GM12878 (cell line): ENCODE measurements around the gene KEL. TPM values are rescaled to one million over a fixed set of nuclear protein-coding genes. Genes with fewer than 3 reads are reported as not detected.

ENCODE experiments used
- ATAC-seq: fragments of 200-7000 bp; cut with Tn5 transposase; 3 replicates; pipeline ENCODE4 v1.9.1; 2020; ENCODE audit warnings: mild to moderate bottlenecking, moderate library complexity
- BruUV-seq: library from RNA; stranded (reverse); fragments of 400-500 nt; replicated peaks from 2 replicates; lab custom pipeline; 2021; lab: Mats Ljungman, UMichigan
- CTCF ChIA-PET: fragments of 300-600 bp; sonication (Branson Sonifier 250); formaldehyde crosslinking; extraction: SDS; loops from one replicate; lab custom pipeline; 2021; ENCODE audit warnings: inconsistent platforms; lab: Yijun Ruan, JAX
- POLR2A ChIA-PET: fragments of 350-600 bp; formaldehyde crosslinking; extraction: SDS; loops from one replicate; lab custom pipeline; 2021; ENCODE audit warnings: inconsistent platforms; lab: Charles Lee
- RAD21 ChIA-PET: fragments of 300-600 bp; sonication (Branson Sonifier 250); formaldehyde crosslinking; loops from one replicate; lab custom pipeline; 2023; ENCODE audit warnings: antibody characterized with exemption; ENCODE audit not compliant: unreplicated experiment; lab: Charles Lee
- SMC1A ChIA-PET: fragments of 300-600 bp; sonication (Branson Sonifier 250); formaldehyde crosslinking; loops from one replicate; lab custom pipeline; 2023; ENCODE audit not compliant: unreplicated experiment, uncharacterized antibody; lab: Charles Lee
- DNase-seq: peaks from one replicate; pipeline ENCODE4 v3.0.0-alpha.2; 2011; ENCODE audit warnings: low read depth, low spot score
- FAIRE-seq: peaks from 3 replicates; lab custom pipeline; 2011; peaks lifted over from hg19 to GRCh38; lab: Jason Lieb, UNC
- H2AFZ ChIP-seq: 2 replicates; pipeline ENCODE4 v1.6.0; 2011; ENCODE audit warnings: low read depth, low read length, control low read depth; ENCODE audit not compliant: control insufficient read depth
- H3K27ac ChIP-seq: 2 replicates; pipeline ENCODE4 v1.5.1; 2011; ENCODE audit warnings: control low read depth; ENCODE audit not compliant: control insufficient read depth, insufficient read depth
- H3K27me3 ChIP-seq, 2 experiments: replicated peaks in 1 of 2; 2 replicates each; pipeline versions ENCODE4 v1.6.0 to v1.6.1; 2011; ENCODE audit warnings: low read length in 1 of 2; ENCODE audit not compliant: control insufficient read depth in 2 of 2, insufficient read depth in 2 of 2
- H3K36me3 ChIP-seq, 2 experiments: 2 replicates each; pipeline ENCODE4 v1.5.1; 2011; ENCODE audit warnings: low read length in 1 of 2; ENCODE audit not compliant: control insufficient read depth in 2 of 2, insufficient read depth in 2 of 2
- H3K4me1 ChIP-seq: 2 replicates; pipeline ENCODE4 v1.6.1; 2011; ENCODE audit warnings: mild to moderate bottlenecking, low read length, moderate library complexity, mixed read lengths; ENCODE audit not compliant: control insufficient read depth, insufficient read depth
- H3K4me2 ChIP-seq: 2 replicates; pipeline ENCODE4 v1.6.0; 2011; ENCODE audit warnings: control low read depth; ENCODE audit not compliant: control insufficient read depth, insufficient read depth
- H3K4me3 ChIP-seq: fragments of 200-600 bp; sonication (generic); 2 replicates; pipeline ENCODE4 v1.5.1; 2016
- H3K79me2 ChIP-seq: 2 replicates; pipeline ENCODE4 v1.6.0; 2011; ENCODE audit warnings: low read length; ENCODE audit not compliant: control insufficient read depth, insufficient read depth
- H3K9ac ChIP-seq: 2 replicates; pipeline ENCODE4 v1.8.0; 2011; ENCODE audit warnings: low read length, control low read depth, mixed read lengths; ENCODE audit not compliant: control insufficient read depth, insufficient read depth
- H3K9me3 ChIP-seq: replicated peaks from 3 replicates; pipeline ENCODE4 v1.5.1; 2011; ENCODE audit warnings: mild to moderate bottlenecking, low read length; ENCODE audit not compliant: control insufficient read depth, insufficient read depth
- H4K20me1 ChIP-seq: 2 replicates; pipeline ENCODE4 v1.6.0; 2011; ENCODE audit not compliant: control insufficient read depth, insufficient read depth
- ATF2 ChIP-seq: IDR thresholded peaks from 2 replicates; pipeline ENCODE4 v1.6.1; 2012; ENCODE audit warnings: low read length, inconsistent platforms
- FOXK2 ChIP-seq: fragments of 450-650 bp; IDR thresholded peaks from 2 replicates; pipeline ENCODE4 v1.6.1; 2017; ENCODE audit warnings: mild to moderate bottlenecking, moderate library complexity
- MYB ChIP-seq: fragments of 150-350 bp; IDR thresholded peaks from 2 replicates; pipeline ENCODE4 v1.6.1; 2014; ENCODE audit warnings: mild to moderate bottlenecking, low read depth, low read length, borderline replicate concordance
- POU2F2 ChIP-seq: IDR thresholded peaks from 3 replicates; pipeline ENCODE4 v1.6.1; 2011; ENCODE audit warnings: low read depth, mild to moderate bottlenecking, low read length, borderline replicate concordance
- RAD21 ChIP-seq: IDR thresholded peaks from 2 replicates; pipeline ENCODE4 v1.6.1; 2011; ENCODE audit warnings: mild to moderate bottlenecking, low read depth, low read length, moderate library complexity; ENCODE audit not compliant: insufficient read depth
- RB1 ChIP-seq: fragments of 450-650 bp; formaldehyde crosslinking; IDR thresholded peaks from 2 replicates; pipeline ENCODE4 v1.6.1; 2017; ENCODE audit warnings: mild to moderate bottlenecking, borderline replicate concordance
- SIX5 ChIP-seq: IDR thresholded peaks from 2 replicates; pipeline ENCODE4 v1.6.1; 2011; ENCODE audit warnings: mild to moderate bottlenecking, low read depth, low read length, moderate library complexity; ENCODE audit not compliant: severe bottlenecking
- STAT3 ChIP-seq: IDR thresholded peaks from 2 replicates; pipeline ENCODE4 v1.6.1; 2011; ENCODE audit warnings: low read depth, low read length, improper control_type of control experiment
- SUZ12 ChIP-seq: fragments of 200-600 bp; sonication (generic); IDR thresholded peaks from one replicate; pipeline ENCODE4 v1.6.1; 2018; ENCODE audit warnings: antibody characterized with exemption, mild to moderate bottlenecking; ENCODE audit not compliant: unreplicated experiment
- TAF1 ChIP-seq: IDR thresholded peaks from 2 replicates; pipeline ENCODE4 v1.6.1; 2011; ENCODE audit warnings: mild to moderate bottlenecking, low read depth, low read length, borderline replicate concordance
- ZNF217 ChIP-seq: fragments of 450-650 bp; IDR thresholded peaks from 2 replicates; pipeline ENCODE4 v1.6.1; 2017; ENCODE audit warnings: antibody characterized with exemption, mild to moderate bottlenecking
- WGBS: methylation state at CpG from one replicate; pipeline ENCODE4 v1.1.6; 2016; ENCODE audit warnings: low lambda C conversion rate; ENCODE audit not compliant: insufficient replicate concordance, insufficient coverage; ENCODE audit errors: missing lambda C conversion rate; 5-methylcytosine and 5-hydroxymethylcytosine counted together
- in situ Hi-C: fragments of 300-500 bp; cut with MboI; formaldehyde crosslinking; loops from 9 replicates; pipeline ENCODE4 v1.14.3; 2018; ENCODE audit warnings: mixed read lengths
- intact Hi-C: fragments of 100-400 bp; cut with micrococcal nuclease; formaldehyde crosslinking; loops from one replicate; pipeline ENCODE4 v1.14.2; 2022; ENCODE audit not compliant: unreplicated experiment
- polyA plus RNA-seq, 11 experiments: library from polyadenylated mRNA; depleted of rRNA in 4 of 11; unstranded in 6 of 11; stranded (reverse) in 5 of 11; fragments of >200 nt; fragmentation: Nextera tagmentation in 4 of 11; fragmentation: Illumina TruSeq in 1 of 11; extraction: Ambion mirVana in 4 of 11; extraction: Trizol in 1 of 11; gene quantifications; 1 replicate in 1 of 11; 2 replicates in 10 of 11; pipeline versions ENCODE4 v1.2.1 to v1.2.3, GENCODE V29; 2011 to 2016; ENCODE audit warnings: inconsistent platforms in 2 of 11, missing spikeins in 2 of 11, low read depth in 1 of 11
- total RNA-seq, 4 experiments: library from RNA; depleted of rRNA in 3 of 4; stranded (reverse); fragments of >200 nt in 3 of 4; fragmentation: Illumina TruSeq in 1 of 4; extraction: Trizol in 1 of 4; gene quantifications; 2 replicates each; pipeline versions ENCODE4 v1.2.1 to v1.2.3, GENCODE V29; 2013 to 2021
- TF ChIP-seq, protein P1 (sequence below): fragments of 450-650 bp; IDR thresholded peaks from 2 replicates; pipeline ENCODE4 v1.6.1; 2017; ENCODE audit warnings: mild to moderate bottlenecking, low read depth, inconsistent platforms; ENCODE audit not compliant: poor library complexity, severe bottlenecking
- TF ChIP-seq, protein P2 (sequence below): fragments of 450-650 bp; formaldehyde crosslinking; IDR thresholded peaks from 2 replicates; pipeline ENCODE4 v1.4.0; 2022; ENCODE audit warnings: mild to moderate bottlenecking, moderate library complexity

KEL gene
- total and polyA plus RNA-seq, 10 of the 15 experiments (the other 5 are each of a cell fraction or from before 2014, with no cell fraction given) = 0.10 to 0.73 (median 0.23) TPM; not detected in 2

- ChIA-PET POLR2A (no interaction called here), CTCF (interaction anchor here (1.4 kb wide), 1 partner anchor 25 kb away, joined by 4 read pairs; no protein-coding TSS in a partner anchor), SMC1A (no interaction called here), RAD21 (no interaction called here)
- no peaks in the 10 kb centered on the region for H3K9me3 ChIP-seq
- BruUV-seq = no TSS peak
- DNase-seq (no peak), ATAC-seq (no peak), FAIRE-seq (no peak)
- H3K27me3 ChIP-seq = no peaks in the 10 kb centered on the region; a peak in 1 of 4 replicates
- H3K4me1 ChIP-seq = no peaks in the 10 kb centered on the region
- no peaks in the 10 kb centered on the region for H4K20me1 ChIP-seq
- H3K4me3 ChIP-seq = no peak overlapping the region
- no peak overlapping the region for H3K4me2 ChIP-seq
- H3K27ac ChIP-seq = no peak overlapping the region
- WGBS = 17% methylated on average over 10 of the region's 12 CpGs
- no peak overlapping the region for H3K9ac ChIP-seq
- intact Hi-C loops = no loop called here
- no peak overlapping the region for H2AFZ ChIP-seq
- in situ Hi-C loops = no loop called here
- no peaks in the 10 kb centered on the region for H3K79me2 ChIP-seq
- H3K36me3 ChIP-seq = no peaks in the 10 kb centered on the region
- TF ChIP-seq MYB (no peak), STAT3 (no peak), POU2F2 (no peak), RB1 (no peak), RAD21 (no peak), SIX5 (no peak), TAF1 (no peak), SUZ12 (no peak), ZNF217 (no peak), ATF2 (no peak), FOXK2 (no peak)
- TF ChIP-seq, protein P1, sequence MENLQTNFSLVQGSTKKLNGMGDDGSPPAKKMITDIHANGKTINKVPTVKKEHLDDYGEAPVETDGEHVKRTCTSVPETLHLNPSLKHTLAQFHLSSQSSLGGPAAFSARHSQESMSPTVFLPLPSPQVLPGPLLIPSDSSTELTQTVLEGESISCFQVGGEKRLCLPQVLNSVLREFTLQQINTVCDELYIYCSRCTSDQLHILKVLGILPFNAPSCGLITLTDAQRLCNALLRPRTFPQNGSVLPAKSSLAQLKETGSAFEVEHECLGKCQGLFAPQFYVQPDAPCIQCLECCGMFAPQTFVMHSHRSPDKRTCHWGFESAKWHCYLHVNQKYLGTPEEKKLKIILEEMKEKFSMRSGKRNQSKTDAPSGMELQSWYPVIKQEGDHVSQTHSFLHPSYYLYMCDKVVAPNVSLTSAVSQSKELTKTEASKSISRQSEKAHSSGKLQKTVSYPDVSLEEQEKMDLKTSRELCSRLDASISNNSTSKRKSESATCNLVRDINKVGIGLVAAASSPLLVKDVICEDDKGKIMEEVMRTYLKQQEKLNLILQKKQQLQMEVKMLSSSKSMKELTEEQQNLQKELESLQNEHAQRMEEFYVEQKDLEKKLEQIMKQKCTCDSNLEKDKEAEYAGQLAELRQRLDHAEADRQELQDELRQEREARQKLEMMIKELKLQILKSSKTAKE = no peak
- TF ChIP-seq, protein P2, sequence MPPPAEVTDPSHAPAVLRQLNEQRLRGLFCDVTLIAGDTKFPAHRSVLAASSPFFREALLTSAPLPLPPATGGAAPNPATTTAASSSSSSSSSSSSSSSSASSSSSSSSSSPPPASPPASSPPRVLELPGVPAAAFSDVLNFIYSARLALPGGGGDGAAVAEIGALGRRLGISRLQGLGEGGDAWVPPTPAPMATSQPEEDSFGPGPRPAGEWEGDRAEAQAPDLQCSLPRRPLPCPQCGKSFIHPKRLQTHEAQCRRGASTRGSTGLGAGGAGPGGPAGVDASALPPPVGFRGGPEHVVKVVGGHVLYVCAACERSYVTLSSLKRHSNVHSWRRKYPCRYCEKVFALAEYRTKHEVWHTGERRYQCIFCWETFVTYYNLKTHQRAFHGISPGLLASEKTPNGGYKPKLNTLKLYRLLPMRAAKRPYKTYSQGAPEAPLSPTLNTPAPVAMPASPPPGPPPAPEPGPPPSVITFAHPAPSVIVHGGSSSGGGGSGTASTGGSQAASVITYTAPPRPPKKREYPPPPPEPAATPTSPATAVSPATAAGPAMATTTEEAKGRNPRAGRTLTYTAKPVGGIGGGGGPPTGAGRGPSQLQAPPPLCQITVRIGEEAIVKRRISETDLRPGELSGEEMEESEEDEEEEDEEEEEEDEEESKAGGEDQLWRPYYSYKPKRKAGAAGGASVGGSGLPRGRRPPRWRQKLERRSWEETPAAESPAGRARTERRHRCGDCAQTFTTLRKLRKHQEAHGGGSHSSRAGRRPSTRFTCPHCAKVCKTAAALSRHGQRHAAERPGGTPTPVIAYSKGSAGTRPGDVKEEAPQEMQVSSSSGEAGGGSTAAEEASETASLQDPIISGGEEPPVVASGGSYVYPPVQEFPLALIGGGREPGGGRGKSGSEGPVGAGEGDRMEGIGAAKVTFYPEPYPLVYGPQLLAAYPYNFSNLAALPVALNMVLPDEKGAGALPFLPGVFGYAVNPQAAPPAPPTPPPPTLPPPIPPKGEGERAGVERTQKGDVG (CRISPR knock-in tag) = no peak
Observed at GRCh38 chr7:142935941-142936565, 26.1 kb downstream of the KEL start.
